C1 segment of cervical spinal cord (tissue), 14 donors: ENCODE data around the gene TSSK6.
A peak's percentile ranks its signal among the peaks of the same experiment; 100 is the strongest.

Source experiments
- DNase-seq, 14 donors: peaks; one replicate each; lab custom pipeline; 2025; lab: John Stamatoyannopoulos, UW

The TSSK6 gene

GRCh38 chr19:19514881-19515641 lies at the start of gene TSSK6:
TSSK6 (minus strand) TSS chr19:19515548; CDS start chr19:19515427, 121 bp downstream.
- DNase-seq = no peak

- no peak for DNase-seq
Measured at GRCh38 chr19:19563348-19563848, 48.0 kb upstream of the TSSK6 start.

- DNase-seq = no peak
Measured at GRCh38 chr19:19562665-19563347, 47.5 kb upstream of the TSSK6 start.

GRCh38 chr19:19561946-19562664 lies 46.8 kb upstream of the TSSK6 start:
- DNase-seq = no peak

GRCh38 chr19:19559931-19560330 lies 44.6 kb upstream of the TSSK6 start:
- DNase-seq = no peak

- DNase-seq = no peak
Measured at GRCh38 chr19:19558636-19559035, 43.3 kb upstream of the TSSK6 start.

- no peak for DNase-seq
Measured at GRCh38 chr19:19558055-19558454, 42.7 kb upstream of the TSSK6 start.

GRCh38 chr19:19554074-19555023 lies 39.0 kb upstream of the TSSK6 start:
- peak in 1 of 14 donors; percentile 16 for DNase-seq

- no peak for DNase-seq
Measured at GRCh38 chr19:19553670-19554069, 38.3 kb upstream of the TSSK6 start.

- no peak for DNase-seq
Measured at GRCh38 chr19:19552798-19553197, 37.5 kb upstream of the TSSK6 start.

GRCh38 chr19:19551853-19552192 lies 36.5 kb upstream of the TSSK6 start:
- DNase-seq = no peak

- no peak for DNase-seq
Measured at GRCh38 chr19:19550972-19551852, 35.9 kb upstream of the TSSK6 start.

- DNase-seq = no peak
Measured at GRCh38 chr19:19550485-19550929, 35.2 kb upstream of the TSSK6 start.

- DNase-seq = no peak
Measured at GRCh38 chr19:19549804-19550464, 34.6 kb upstream of the TSSK6 start.

- DNase-seq = no peak
Measured at GRCh38 chr19:19548915-19549759, 33.8 kb upstream of the TSSK6 start.

- DNase-seq = no peak
Measured at GRCh38 chr19:19547674-19548336, 32.5 kb upstream of the TSSK6 start.

GRCh38 chr19:19546751-19547162 lies 31.4 kb upstream of the TSSK6 start:
- DNase-seq = no peak

- no peak for DNase-seq
Measured at GRCh38 chr19:19545707-19546106, 30.4 kb upstream of the TSSK6 start.
